ENCODE results near the gene EXOSC5. TPM values are rescaled to one million over a fixed set of nuclear protein-coding genes. Genes with fewer than 3 reads are reported as not detected.
A peak's percentile ranks its signal among the peaks of the same experiment; 100 is the strongest.

Gene EXOSC5
- total RNA-seq, 1 experiment from 2014 or later, result 58.7 TPM

- WGBS (ENCODE audit: extremely low coverage, insufficient read length, low lambda C conversion rate), result no CpG with 5 or more reads among the region's 71 CpGs
- Histone ChIP-seq H3K23ac (ENCODE audit: insufficient read length, low read depth, low read length) (no peak overlapping the region), H3K4ac (ENCODE audit: low read depth, low read length) (no peak overlapping the region), H3K18ac (ENCODE audit: insufficient read length, low read depth, low read length) (no peak overlapping the region), H4K20me1 (ENCODE audit: control insufficient read depth, insufficient read depth, insufficient read length) (no peaks in the 10 kb centered on the region), H3K79me2 (ENCODE audit: insufficient read depth, low read length) (no peaks in the 10 kb centered on the region), H2AFZ (ENCODE audit: low read length) (no peak overlapping the region), H3K4me2 (ENCODE audit: insufficient read depth, insufficient read length, low read length) (peak overlapping the region; percentile 63), H4K5ac (ENCODE audit: insufficient read length, low read depth, low read length) (no peak overlapping the region), H3K14ac (ENCODE audit: insufficient read depth, low read length) (peak overlapping the region; percentile 55; the same call in 1 of the 2 replicates), H3K56ac (ENCODE audit: insufficient read length, low read depth, low read length) (no peak overlapping the region), H2BK5ac (ENCODE audit: insufficient read length, low read length) (no peak overlapping the region), H4K8ac (replicated peaks; ENCODE audit: insufficient read length, low read depth, low read length) (no peak overlapping the region), H3K9me3 (ENCODE audit: control insufficient read depth, low read depth, low read length) (no peaks in the 10 kb centered on the region), H2BK120ac (ENCODE audit: low read depth, low read length, poor library complexity, severe bottlenecking) (no peak overlapping the region), H2BK15ac (ENCODE audit: low read depth, low read length) (no peak overlapping the region), H3K27me3 (ENCODE audit: insufficient read depth, low read length) (peaks cover 10% of the 10 kb centered on the region; the same call in 1 of the 2 replicates), H3K23me2 (ENCODE audit: insufficient read length, low read depth, low read length, poor library complexity, severe bottlenecking) (peaks cover 26% of the 10 kb centered on the region), H2BK20ac (ENCODE audit: low read depth, low read length, poor library complexity, severe bottlenecking) (no peak overlapping the region), H3K79me1 (ENCODE audit: insufficient read depth, low read depth, low read length, poor library complexity, severe bottlenecking) (no peaks in the 10 kb centered on the region), H3T11ph (ENCODE audit: low read length) (no peak overlapping the region), H2BK12ac (ENCODE audit: insufficient read length, low read depth, low read length) (no peak overlapping the region), H3K4me1 (ENCODE audit: insufficient read depth, low read length) (no peaks in the 10 kb centered on the region; the same call in 1 of the 2 replicates), H3K9ac (ENCODE audit: extremely low read depth, insufficient read length, low read length) (no peak overlapping the region), H4K91ac (ENCODE audit: insufficient read length, low read depth, low read length) (no peak overlapping the region), H2AK5ac (ENCODE audit: insufficient read length, low read length) (no peak overlapping the region), H3K27ac (ENCODE audit: insufficient read length, low read depth, low read length) (no peak overlapping the region)
- Mint-ChIP-seq H3K4me1 (peaks cover 21 to 22% of the 10 kb centered on the region in 2 experiments), H3K27me3 (ENCODE audit: low read depth) (peaks cover 44% of the 10 kb centered on the region), H3K36me3 (ENCODE audit: insufficient read depth in 1 of 3, low read depth in 3 of 3) (peaks cover 0 to 18% (median 3%) of the 10 kb centered on the region in 3 experiments; a peak in 4 of 7 replicates), H3K9me3 (no peaks in the 10 kb centered on the region; a peak in 1 of 5 replicates), H3K4me3 (peak overlapping the region; percentile 75 to 93), H3K27ac (no peak overlapping the region)
- peak; percentile 65 for TF ChIP-seq CTCF (conservative IDR thresholded peaks at IDR 0.05)
- DNase-seq, result peak; percentile 73
These were observed 44.3 kb downstream of the EXOSC5 start for GRCh38 chr19:41352609-41353465.
